Fibroblast of skin of right quadriceps (primary cell): Measurements from ENCODE around the gene TMEM63B.
A peak's percentile ranks its signal among the peaks of the same experiment; 100 is the strongest.
"Not testable (repeated sequence)": the region's sequence is repeated elsewhere in the genome, so short reads cannot be mapped to it uniquely, and the experiment has no call there.

Source experiments
- DNase-seq: peaks from one replicate; pipeline ENCODE4 v3.0.0-alpha.2; 2013

Gene TMEM63B

DNA sequence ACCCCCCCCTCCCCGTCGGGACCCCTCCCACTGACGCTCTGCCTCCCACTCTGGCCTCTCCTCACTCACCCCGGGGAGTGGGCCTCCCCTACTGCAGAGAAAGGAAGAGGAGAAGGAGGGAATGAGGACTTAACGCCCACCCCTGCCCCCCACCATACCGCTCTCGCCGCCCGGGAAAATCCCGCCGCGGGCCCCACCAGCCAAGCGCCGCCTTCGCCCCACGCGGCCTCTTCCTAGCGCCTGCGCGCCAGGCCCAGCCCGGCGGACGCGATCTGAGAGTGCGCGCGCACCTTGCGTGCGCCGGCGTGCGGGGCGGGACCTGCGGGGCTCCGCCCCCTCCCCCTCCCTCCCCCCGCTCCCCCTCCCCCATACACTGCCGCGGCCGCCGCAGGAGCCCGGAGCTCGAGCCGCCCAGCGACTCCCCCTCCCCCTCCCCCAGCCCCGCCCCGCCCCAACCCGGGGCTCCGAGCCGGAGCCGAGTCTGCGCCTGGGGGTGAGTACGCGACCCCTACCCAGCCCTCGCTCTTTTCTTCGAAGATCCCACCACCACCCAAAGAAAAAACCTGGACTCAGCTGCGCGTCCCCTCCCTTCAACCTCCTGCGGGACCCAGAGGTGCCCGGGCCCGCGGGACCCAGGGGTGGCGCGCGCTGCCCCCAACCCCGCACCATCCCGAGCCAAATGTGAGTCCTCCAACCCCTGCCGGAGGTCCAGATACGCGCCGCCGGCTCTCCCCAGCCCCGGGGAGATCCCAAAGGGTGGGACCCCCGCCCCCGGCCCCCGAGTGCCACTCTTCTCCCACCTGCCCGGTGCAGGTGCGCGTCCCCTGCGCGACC lies at the start of gene TMEM63B, which contains the start of gene MRPL14:
Gene TMEM63B, plus strand, starts transcription at position 369 of the 834 bp plus-strand sequence. CDS start 7,031 bp downstream, outside the sequence.
Gene MRPL14, minus strand, starts transcription at position 267 of the 834 bp plus-strand sequence. CDS start 10,841 bp downstream, outside the sequence.
- peak; percentile 90 for DNase-seq

GRCh38 chr6:44078219-44078826 lies 49.0 kb upstream of the TMEM63B start:
- DNase-seq = no peak

DNA sequence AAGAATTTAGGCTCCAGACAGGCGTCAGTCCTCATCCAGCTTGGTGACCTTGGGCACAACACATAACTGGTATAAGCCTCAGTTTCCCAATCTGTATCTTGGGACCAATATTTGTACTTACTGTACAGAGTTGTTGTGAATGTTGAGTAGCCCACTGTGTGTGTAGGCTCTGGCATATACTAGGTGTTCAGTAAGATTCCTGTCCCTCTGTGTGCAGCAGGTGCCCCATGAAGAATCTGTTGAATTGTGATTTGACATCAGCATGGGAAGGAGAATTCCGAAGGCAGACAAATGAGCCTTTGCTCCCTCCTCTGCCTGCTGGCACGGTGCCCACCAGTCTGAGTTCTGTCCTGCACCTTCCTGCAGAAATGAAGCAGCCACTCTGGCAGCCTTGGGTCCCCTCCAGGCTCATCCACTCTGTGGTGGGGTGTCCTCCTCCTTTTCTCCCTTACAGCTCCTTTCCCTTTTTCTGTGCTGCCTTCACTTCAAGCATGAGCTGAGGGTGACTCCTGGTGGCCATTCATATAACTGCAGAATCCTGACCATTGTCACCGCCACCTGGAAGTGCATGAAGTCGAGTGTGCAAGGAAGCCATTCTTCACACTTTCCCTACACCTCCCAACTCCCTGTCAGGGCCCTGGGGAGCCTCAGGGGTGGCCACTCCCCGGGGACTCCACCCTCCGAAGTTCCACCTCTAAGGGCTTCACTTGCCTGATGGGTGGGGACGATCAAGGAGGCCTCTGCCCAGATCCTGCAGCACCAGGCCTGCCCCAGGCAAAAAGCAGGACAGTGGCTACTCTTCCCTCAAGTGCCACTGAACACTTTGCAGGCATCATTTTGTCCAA lies 48.3 kb upstream of the TMEM63B start:
- peak; percentile 69 for DNase-seq

DNA sequence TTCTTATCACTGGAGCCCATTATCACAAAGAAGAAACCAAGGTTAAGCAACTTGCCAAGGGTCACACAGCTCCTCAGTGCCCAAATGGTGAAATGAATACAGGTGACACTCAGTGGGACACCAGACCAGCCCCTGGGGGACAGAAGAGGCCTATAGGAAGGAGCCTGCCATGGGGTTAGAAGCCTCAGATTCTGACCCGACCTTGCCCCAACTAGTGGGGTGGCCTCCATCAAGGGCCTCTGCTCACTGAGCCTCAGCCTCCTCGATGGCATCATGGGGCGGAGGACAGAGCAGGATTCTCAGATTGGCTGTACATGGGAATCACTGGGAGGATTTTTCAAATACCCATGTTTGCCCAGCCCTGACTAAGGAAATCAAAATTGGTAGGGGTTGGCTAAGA lies 47.7 kb upstream of the TMEM63B start:
- DNase-seq = no peak

- DNase-seq = no peak
Measured at GRCh38 chr6:44080561-44081521, 46.5 kb upstream of the TMEM63B start.

GRCh38 chr6:44081753-44082152 lies 45.6 kb upstream of the TMEM63B start:
- DNase-seq = no peak

- no peak for DNase-seq
Measured at GRCh38 chr6:44082872-44083321, 44.5 kb upstream of the TMEM63B start.

DNA sequence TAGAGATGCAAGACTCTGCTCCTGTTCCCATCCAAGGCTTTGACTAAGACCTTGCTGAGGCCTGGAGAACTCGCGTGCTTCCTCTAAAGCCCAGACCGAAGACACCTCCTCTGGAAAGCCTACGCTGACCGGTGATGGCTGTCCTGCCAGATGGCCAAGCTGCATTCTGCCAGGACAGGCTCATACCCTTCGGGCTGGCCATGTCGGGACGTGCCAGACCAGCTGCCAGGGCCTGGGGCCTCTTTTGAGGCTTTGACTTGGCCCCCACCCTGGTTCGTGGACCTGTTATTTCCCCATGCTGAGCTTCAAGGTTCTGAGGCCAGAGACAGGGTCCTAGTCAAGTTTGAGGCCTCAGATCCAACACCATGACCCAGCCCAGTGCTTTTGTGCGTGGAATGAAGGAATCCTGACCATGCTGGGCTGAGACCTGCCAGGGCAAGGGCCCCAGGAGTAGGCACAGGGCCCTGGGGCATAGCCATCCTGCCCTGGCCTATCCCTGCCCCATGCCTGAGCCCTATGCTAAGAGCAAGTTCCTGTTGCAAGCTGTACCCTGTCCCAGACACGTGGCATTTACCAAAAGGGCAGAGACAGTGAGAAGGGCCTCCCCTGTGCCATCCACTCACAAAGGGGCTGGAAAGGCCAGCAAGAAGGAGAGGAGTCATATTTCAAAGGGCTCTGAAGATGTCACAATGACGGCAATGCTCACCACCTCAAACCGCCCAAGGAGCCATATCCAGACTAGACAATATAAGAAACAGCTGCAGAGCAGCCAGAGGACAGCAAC lies 42.9 kb upstream of the TMEM63B start:
- DNase-seq = peak; percentile 71

GRCh38 chr6:44085219-44085618 lies 42.1 kb upstream of the TMEM63B start:
- DNase-seq = no peak

DNA sequence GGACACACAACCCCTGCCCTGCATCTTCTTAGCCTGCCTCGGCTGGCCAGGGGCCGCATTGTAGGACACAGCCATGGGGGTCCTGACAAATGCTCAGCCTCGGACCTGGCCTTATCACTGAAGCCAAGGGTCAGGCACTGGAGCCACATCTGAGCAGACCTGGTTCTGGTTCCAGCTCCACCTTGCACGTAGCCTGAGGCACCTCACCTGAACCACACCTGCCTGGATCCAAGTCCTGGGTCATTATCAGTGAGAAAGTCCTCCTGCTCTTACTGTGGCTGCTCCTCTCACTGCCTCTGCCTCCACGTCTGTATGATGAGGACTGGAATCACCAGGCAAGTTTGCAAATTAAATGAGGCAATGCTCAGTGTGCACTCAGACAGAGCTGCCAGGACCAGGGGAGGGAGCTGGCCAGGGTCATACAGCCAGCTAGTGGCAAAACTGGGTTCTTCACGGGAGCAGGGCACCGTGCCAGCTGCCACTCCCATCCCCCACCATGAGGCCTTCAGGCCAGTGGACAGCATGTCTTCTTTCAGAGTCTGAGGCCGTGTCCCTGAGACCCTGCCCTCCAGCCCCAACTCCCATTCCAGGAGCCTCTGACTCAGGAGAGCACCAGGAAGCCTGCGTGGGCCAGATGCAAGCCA lies 40.3 kb upstream of the TMEM63B start:
- no peak for DNase-seq

DNA sequence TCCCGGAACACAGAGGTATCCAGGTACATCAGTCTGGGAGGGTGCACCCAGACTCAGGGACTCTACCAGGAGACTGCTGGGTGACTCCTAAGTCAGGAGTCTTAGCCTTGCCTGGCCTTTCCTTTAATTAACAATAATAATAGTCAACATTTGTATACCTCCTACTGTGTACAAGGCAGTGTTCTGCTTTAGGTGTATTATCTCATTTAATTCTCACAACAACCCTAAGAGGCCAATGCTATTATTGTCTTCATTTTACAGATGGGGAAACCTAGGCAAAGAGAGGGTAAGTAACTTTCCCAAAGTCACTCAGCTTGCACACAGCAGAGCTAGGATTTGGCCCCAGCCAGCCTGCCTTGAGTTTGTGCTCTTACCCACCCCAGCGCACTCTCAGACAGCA lies 39.7 kb upstream of the TMEM63B start:
- no peak for DNase-seq

GRCh38 chr6:44088827-44089590 lies 38.3 kb upstream of the TMEM63B start:
- no peak for DNase-seq

DNA sequence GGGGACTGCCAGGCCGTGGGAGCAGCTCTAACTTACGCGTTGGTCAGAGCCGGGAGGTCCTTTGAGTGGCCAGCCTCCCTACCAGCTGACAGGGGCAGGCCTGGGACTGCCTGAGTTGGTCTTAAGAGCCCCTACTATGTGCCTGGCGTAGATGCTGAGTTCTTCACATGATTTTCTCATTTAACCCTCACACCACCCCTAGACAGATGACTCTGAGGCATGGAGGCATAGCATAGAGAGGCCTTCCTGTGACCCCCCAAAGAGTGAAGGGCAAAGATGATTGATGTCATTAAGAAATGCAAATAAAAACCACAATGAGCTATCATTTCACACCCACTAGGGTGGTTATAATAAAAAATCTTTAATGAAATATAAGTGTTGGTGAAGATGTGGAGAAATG lies 36.9 kb upstream of the TMEM63B start:
- DNase-seq = no peak

DNA sequence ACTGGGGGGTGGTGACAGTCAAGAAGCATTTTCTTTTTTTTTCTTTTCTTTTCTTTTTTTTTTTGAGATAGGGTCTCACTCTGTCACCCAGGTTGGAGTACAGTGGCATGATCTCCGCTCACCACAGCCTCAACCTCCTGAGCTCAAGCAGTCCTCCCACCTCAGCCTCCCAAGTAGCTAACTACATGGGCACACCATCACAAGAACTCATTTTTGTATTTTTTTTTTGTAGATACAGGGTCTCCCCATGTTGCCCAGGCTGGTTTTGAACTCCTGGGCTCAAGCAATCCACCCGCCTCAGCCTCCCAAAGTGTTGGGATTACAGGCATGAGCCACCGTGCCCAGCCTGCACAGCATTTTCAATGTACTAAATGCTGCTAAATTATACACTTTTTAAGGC lies 36.0 kb upstream of the TMEM63B start:
- DNase-seq = not testable (repeated sequence)

GRCh38 chr6:44091981-44092884 lies 35.1 kb upstream of the TMEM63B start:
- no peak for DNase-seq

GRCh38 chr6:44093066-44093465 lies 34.3 kb upstream of the TMEM63B start:
- DNase-seq = no peak

GRCh38 chr6:44093750-44094402 lies 33.5 kb upstream of the TMEM63B start:
- no peak for DNase-seq
